Thymus (tissue), 14 donors: ENCODE data around the gene STAT2. TPM values are rescaled to one million over a fixed set of nuclear protein-coding genes. Genes with fewer than 3 reads are reported as not detected.
"Not testable (repeated sequence)": the region's sequence is repeated elsewhere in the genome, so short reads cannot be mapped to it uniquely, and the experiment has no call there.

Experiments
- DNase-seq, 9 donors: peaks; one replicate each; pipeline ENCODE4 v3.0.0-alpha.2; 2013; ENCODE audit warnings: low spot score in 9 of 9, low read depth in 6 of 9, missing footprints in 1 of 9
- H3K27ac ChIP-seq, 2 donors: one replicate each; pipeline ENCODE4 v1.5.1; 2013; ENCODE audit warnings: control low read depth in 1 of 2, low read depth in 1 of 2, low read length in 1 of 2, mild to moderate bottlenecking in 1 of 2, moderate library complexity in 1 of 2
- H3K27me3 ChIP-seq, 2 donors: one replicate each; pipeline ENCODE4 v1.5.1; 2013; ENCODE audit warnings: low read length in 1 of 2; ENCODE audit not compliant: control insufficient read depth in 2 of 2, insufficient read depth in 1 of 2
- H3K36me3 ChIP-seq, 2 donors: one replicate each; pipeline ENCODE4 v1.5.1; 2013; ENCODE audit warnings: low read length in 1 of 2, mild to moderate bottlenecking in 1 of 2, moderate library complexity in 1 of 2; ENCODE audit not compliant: control insufficient read depth in 2 of 2, insufficient read depth in 2 of 2
- H3K4me1 ChIP-seq, 2 donors: one replicate each; pipeline ENCODE4 v1.5.1; 2013; ENCODE audit warnings: low read length in 2 of 2; ENCODE audit not compliant: control insufficient read depth in 2 of 2, insufficient read depth in 2 of 2
- H3K4me3 ChIP-seq, 2 donors: one replicate each; pipeline ENCODE4 v1.5.1; 2013; ENCODE audit warnings: low read length in 2 of 2, control low read depth in 1 of 2, mild to moderate bottlenecking in 1 of 2
- H3K9me3 ChIP-seq, 2 donors: one replicate each; pipeline ENCODE4 v1.5.1; 2013; ENCODE audit warnings: low read length in 1 of 2, mild to moderate bottlenecking in 1 of 2; ENCODE audit not compliant: control insufficient read depth in 2 of 2, insufficient read depth in 1 of 2
- WGBS: extraction: QIAGEN DNeasy Blood & Tissue Kit; methylation state at CpG from one replicate; pipeline ENCODE4 v1.1.7; 2013; 5-methylcytosine and 5-hydroxymethylcytosine counted together
- long read RNA-seq, 10 donors: transcript quantifications; one replicate each; lab custom pipeline, GENCODE V29; 2026
- polyA plus RNA-seq: library from polyadenylated mRNA; stranded (reverse); fragments of 200-250 nt; gene quantifications from one replicate; pipeline ENCODE4 v1.2.3, GENCODE V29; 2013
- total RNA-seq: library from RNA; stranded (reverse); fragments of 120-200 nt; gene quantifications from one replicate; pipeline ENCODE4 v1.2.4, GENCODE V29; 2013
- donor health status: healthy.

The STAT2 gene
- 73.3 TPM for total RNA-seq
- 102 TPM for polyA plus RNA-seq
- long read RNA-seq, donor 1, result 0 reads
- long read RNA-seq, donor 2, result 0 reads
- long read RNA-seq, donor 3, partial matches to known transcripts, result 0 of 3 reads
- long read RNA-seq, donor 3, other reads (novel, unspliced or antisense), result 0 of 3 reads
- long read RNA-seq, donor 4, partial matches to known transcripts, result 51 of 51 reads
- long read RNA-seq, donor 4, other reads (novel, unspliced or antisense), result 0 of 51 reads
- long read RNA-seq, donor 5, partial matches to known transcripts, result 0 of 2 reads
- long read RNA-seq, donor 5, other reads (novel, unspliced or antisense), result 0 of 2 reads
- long read RNA-seq, donor 6, result 0 reads
- long read RNA-seq, donor 7, partial matches to known transcripts, result 0 of 1 reads
- long read RNA-seq, donor 7, other reads (novel, unspliced or antisense), result 0 of 1 reads
- long read RNA-seq, donor 8, result 0 reads
- long read RNA-seq, donor 9, result 0 reads
- long read RNA-seq, donor 10, partial matches to known transcripts, result 0 of 1 reads
- long read RNA-seq, donor 10, other reads (novel, unspliced or antisense), result 0 of 1 reads

DNA sequence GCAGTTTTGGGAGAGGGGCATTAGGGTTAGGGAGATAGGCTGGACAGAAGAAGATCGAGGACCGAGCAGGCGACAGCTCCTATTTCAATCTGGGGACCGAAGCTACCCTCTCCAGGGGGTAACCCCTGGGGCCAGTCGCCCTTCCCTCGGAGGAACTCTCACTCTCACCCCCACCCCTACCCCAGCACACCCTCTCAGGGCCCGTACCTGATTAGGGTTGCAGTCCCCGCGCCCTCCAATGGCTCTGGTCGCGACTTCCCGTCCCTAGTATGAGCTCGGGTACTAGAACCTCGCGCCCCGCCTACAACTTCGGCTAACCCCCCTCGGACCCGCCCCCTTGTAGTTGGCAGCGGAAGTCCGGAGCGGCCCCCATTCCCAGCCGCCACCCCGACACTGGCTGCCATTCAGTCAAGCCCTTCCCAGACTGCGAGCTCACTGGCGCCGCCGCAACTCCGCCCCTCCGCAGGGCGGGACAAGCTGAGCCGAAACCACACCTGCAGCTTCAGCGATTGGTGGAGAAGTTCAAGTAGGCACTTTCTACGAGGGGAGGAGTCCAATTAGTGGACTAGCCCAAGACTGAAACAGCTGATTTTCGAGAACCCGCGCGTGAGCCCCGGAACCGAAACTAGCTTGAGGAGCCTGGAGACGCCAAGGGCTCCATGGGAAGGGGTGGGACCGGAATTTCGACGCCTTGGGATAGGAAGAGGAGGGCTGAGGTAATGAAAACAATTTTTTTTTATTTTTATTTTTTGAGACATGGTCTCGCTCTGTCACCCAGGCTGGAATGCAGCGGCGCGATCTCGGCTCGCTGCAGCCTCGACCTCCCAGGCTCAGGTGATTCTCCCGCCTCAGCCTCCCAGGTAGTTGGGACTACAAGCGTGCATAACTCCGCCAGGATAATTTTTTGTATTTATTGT is at the start of gene STAT2:
Gene STAT2 (minus strand): TSS at position 257 of the 917 bp plus-strand sequence. CDS start 3,536 bp downstream, outside the sequence.
- Histone ChIP-seq H3K27ac (peak within 1 kb of the TSS; percentile 78 to 86), H3K36me3 (peaks cover 13% of the 10 kb centered on the region in 2 donors), H3K4me1 (peaks cover 10 to 15% of the 10 kb centered on the region in 2 donors), H3K27me3 (no peaks in the 10 kb centered on the region), H3K9me3 (peaks cover 0 to 2% of the 10 kb centered on the region in 2 donors), H3K4me3 (peak within 1 kb of the TSS; percentile 69 to 89)
- DNase-seq, result peak; percentile 95 to 100 (median 98)
- under 1% methylated on average over 54 of the region's 54 CpGs for WGBS

DNA sequence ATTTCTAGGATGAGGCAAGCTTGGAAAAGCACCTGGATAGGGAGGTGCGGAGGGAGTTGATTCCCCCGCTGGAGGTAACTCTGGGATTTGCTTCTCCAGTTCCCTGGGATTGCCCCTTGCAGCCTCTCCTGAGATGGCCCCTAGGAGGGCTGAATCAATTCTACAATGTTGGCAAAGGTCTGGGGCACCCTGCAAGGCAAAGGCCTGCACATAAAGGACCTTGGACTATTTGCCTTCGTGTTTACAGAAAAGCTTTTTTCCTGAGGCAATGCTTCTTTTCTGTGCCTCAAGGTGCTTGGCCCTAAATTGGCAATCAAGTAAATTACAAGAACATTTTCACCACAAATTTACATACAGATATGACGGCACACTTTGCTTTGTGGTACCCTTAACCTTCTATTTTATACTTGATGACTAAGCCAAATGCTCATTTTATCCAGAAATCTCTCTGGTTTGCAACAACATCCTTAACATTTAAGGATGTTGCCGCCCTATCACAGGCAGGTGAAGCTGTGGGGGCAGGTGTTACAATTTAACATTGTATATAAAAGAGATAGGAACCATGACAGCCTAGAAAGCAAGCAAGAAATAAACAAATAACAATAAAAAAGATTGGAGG is 49.0 kb upstream of the STAT2 start:
- Histone ChIP-seq H3K27me3 (no peaks in the 10 kb centered on the region), H3K27ac (no peak overlapping the region), H3K9me3 (no peaks in the 10 kb centered on the region), H3K36me3 (peaks cover 3 to 4% of the 10 kb centered on the region in 2 donors), H3K4me1 (no peaks in the 10 kb centered on the region), H3K4me3 (no peak overlapping the region)
- 96% methylated on average over 5 of the region's 5 CpGs for WGBS
- DNase-seq, result no peak

DNA sequence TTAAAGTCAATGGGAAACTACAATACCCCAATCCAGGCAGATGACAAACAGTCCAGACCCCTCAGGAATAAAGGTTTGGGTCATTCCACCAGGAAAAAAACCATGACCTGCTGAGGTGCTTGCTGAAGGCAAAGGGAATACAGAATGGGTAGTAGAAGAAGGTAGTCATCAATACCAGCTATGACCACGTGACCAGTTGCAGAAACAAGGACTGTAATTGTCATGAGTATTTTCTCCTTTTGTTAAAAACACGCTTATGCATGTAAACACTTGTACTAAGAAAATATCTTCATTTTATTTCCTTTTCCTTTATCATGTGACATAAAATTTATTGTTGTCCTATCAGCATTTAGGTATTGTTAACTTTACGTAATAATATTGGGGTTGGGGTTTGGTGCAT is 44.3 kb upstream of the STAT2 start:
- H3K36me3 ChIP-seq, DNase-seq, H3K27ac ChIP-seq, H3K4me3 ChIP-seq, H3K4me1 ChIP-seq, H3K9me3 ChIP-seq, H3K27me3 ChIP-seq: not testable (repeated sequence)
- WGBS, result 63% methylated on average over 3 of the region's 3 CpGs

DNA sequence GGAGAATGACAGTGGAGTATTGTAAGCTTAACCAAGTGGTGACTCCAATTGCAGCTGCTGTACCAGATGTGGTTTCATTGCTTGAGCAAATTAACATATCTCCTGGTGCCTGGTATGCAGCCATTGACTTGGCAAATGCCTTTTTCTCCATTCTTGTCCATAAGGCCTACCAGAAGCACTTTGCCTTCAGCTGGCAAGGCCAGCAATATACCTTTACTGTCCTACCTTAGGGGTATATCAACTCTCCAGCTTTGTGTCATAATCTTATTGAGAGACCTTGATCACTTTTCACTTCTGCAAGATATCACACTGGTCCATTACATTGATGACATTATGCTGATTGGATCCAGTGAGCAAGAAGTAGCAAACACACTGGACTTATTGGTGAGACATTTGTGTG is 41.7 kb upstream of the STAT2 start:
- not testable (repeated sequence) for H3K4me1 ChIP-seq, H3K36me3 ChIP-seq, H3K27me3 ChIP-seq, H3K4me3 ChIP-seq, DNase-seq, H3K27ac ChIP-seq
- H3K9me3 ChIP-seq, result peaks cover 0 to 10% of the 10 kb centered on the region in 2 donors

DNA sequence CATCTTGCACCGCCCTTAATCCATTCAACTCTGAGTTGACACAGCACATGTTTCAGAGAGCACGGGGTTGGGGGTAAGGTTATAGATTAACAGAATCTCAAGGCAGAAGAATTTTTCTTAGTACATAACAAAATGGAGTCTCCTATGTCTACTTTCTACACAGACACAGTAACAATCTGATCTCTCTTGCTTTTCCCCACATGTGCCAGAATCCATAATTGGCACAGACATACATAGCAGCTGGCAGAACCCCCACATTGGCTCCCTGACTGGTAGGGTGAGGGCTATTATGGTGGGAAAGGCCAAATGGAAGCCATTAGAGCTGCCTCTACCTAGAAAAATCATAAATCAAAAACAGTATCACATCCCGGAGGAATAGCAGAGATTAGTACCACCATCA is 41.2 kb upstream of the STAT2 start:
- not testable (repeated sequence) for H3K36me3 ChIP-seq, H3K4me1 ChIP-seq, H3K27ac ChIP-seq, H3K4me3 ChIP-seq, DNase-seq, H3K27me3 ChIP-seq
- 100% methylated on average over 1 of the region's 3 CpGs for WGBS
- peaks cover 0 to 10% of the 10 kb centered on the region in 2 donors for H3K9me3 ChIP-seq

DNA sequence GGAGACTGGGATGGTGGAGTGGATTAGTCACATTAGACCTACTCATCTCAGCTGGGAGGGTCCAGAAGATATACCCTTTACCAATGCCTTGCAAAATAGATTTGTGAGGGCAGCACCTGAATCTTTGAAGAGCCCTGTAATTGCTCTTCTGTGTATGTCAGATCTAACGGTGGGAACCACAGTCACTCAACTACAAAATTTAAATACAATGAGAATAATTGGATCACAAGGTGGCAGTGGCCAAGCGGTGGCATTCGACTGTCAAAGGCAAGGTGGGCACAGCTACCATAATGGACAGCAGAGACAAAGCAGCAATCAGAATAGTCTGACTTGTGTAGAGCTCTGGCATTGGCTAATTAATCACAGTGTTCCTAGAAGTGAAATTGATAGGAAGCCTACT is 39.6 kb upstream of the STAT2 start:
- not testable (repeated sequence) for H3K27me3 ChIP-seq, H3K27ac ChIP-seq, DNase-seq, H3K36me3 ChIP-seq, H3K4me1 ChIP-seq, H3K4me3 ChIP-seq
- peaks cover 0 to 10% of the 10 kb centered on the region in 2 donors for H3K9me3 ChIP-seq
- WGBS, result 96% methylated on average over 3 of the region's 3 CpGs

DNA sequence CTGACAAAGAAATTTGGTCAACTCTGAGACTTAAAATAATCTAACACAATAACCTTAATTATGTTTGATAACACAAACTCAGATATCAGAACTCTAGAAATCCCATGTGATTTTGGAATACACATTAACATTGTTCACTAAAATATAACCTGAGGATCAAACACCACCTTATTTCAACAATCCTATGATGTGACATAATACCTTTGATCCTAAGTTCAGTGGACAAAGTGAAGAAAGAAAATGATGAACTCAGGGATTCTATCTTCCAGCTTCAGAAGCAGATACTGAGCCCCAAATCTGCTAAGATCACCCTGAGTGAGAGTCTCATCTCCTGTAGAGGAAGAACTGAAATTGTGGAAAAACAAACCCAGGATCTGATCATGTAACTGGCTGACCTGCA is 38.4 kb upstream of the STAT2 start:
- Histone ChIP-seq H3K36me3 (no peaks in the 10 kb centered on the region), H3K27ac (no peak overlapping the region), H3K27me3 (no peaks in the 10 kb centered on the region), H3K4me1 (no peaks in the 10 kb centered on the region), H3K9me3 (peaks cover 0 to 10% of the 10 kb centered on the region in 2 donors), H3K4me3 (no peak overlapping the region)
- DNase-seq, result no peak

DNA sequence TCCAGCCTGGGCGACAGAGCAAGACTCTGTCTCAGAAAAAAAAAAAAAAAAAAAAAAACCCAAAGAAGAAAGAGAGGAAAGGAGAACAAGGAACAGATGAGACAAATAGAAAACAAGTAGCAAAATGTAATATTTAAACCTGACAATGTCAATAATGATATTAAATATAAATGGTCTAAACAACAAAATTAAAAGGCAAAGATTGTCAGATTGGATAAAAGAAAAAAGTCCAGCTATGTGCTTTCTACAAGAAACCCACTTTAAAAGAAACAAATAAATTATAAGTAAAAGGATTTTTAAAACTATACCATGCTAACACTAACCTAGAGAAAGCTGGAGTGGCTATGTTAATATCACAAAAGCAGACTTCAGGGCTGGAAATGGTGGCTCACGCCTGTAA is 32.4 kb upstream of the STAT2 start:
- Histone ChIP-seq H3K9me3 (peaks cover 0 to 3% of the 10 kb centered on the region in 2 donors), H3K27ac (no peak overlapping the region), H3K36me3 (no peaks in the 10 kb centered on the region), H3K4me3 (no peak overlapping the region), H3K27me3 (no peaks in the 10 kb centered on the region), H3K4me1 (no peaks in the 10 kb centered on the region)
- DNase-seq, result no peak
- 99% methylated on average over 2 of the region's 2 CpGs for WGBS
